Spleen (tissue), 11 donors: Measurements from ENCODE around the gene WRAP73. TPM values are rescaled to one million over a fixed set of nuclear protein-coding genes. Genes with fewer than 3 reads are reported as not detected.

ENCODE experiments used
- DNase-seq: peaks from one replicate; pipeline ENCODE4 v3.0.0-alpha.2; 2020
- H3K27ac ChIP-seq, 8 donors: fragments of 200-600 bp; sonication (generic) in 7 of 8; 1 replicate in 4 of 8; 2 replicates in 4 of 8; pipeline versions ENCODE4 v1.5.0 to v1.8.0; 2016 to 2021; ENCODE audit warnings: inconsistent platforms in 4 of 8, mild to moderate bottlenecking in 4 of 8, moderate library complexity in 1 of 8
- H3K27me3 ChIP-seq, 7 donors: fragments of 200-600 bp; sonication (generic) in 6 of 7; replicated peaks in 1 of 7; 1 replicate in 4 of 7; 2 replicates in 3 of 7; pipeline versions ENCODE4 v1.5.0 to v1.8.0; 2016 to 2021; ENCODE audit warnings: inconsistent platforms in 3 of 7, mild to moderate bottlenecking in 1 of 7
- H3K36me3 ChIP-seq, 6 donors: fragments of 200-600 bp; sonication (generic) in 5 of 6; 1 replicate in 4 of 6; 2 replicates in 2 of 6; pipeline versions ENCODE4 v1.5.0 to v1.8.0; 2016 to 2021; ENCODE audit warnings: inconsistent platforms in 2 of 6
- H3K4me1 ChIP-seq, 6 donors: fragments of 200-600 bp; sonication (generic) in 5 of 6; 1 replicate in 3 of 6; 2 replicates in 3 of 6; pipeline versions ENCODE4 v1.5.0 to v1.8.0; 2016 to 2021; ENCODE audit warnings: inconsistent platforms in 3 of 6
- H3K4me3 ChIP-seq, 8 donors: fragments of 200-600 bp; sonication (generic) in 7 of 8; 1 replicate in 4 of 8; 2 replicates in 4 of 8; pipeline versions ENCODE4 v1.5.0 to v1.8.0; 2016 to 2021; ENCODE audit warnings: inconsistent platforms in 4 of 8, mild to moderate bottlenecking in 4 of 8, moderate library complexity in 2 of 8
- H3K9me3 ChIP-seq, 8 donors: fragments of 200-600 bp; sonication (generic) in 7 of 8; 1 replicate in 4 of 8; 2 replicates in 4 of 8; pipeline versions ENCODE4 v1.5.0 to v1.8.0; 2016 to 2021; ENCODE audit warnings: inconsistent platforms in 4 of 8
- CTCF ChIP-seq, 11 experiments: fragments of 200-600 bp in 7 of 11; fragments of 450-650 bp in 4 of 11; sonication (generic) in 4 of 11; IDR thresholded peaks in 8 of 11; conservative IDR thresholded peaks in 3 of 11; 1 replicate in 7 of 11; 2 replicates in 4 of 11; pipeline versions ENCODE4 v1.4.0 to v1.8.0; 2016 to 2021; ENCODE audit warnings: antibody characterized with exemption in 11 of 11, inconsistent platforms in 4 of 11, mild to moderate bottlenecking in 1 of 11
- POLR2A ChIP-seq, 3 donors: fragments of 450-650 bp; IDR thresholded peaks; one replicate each; pipeline ENCODE4 v1.5.1; 2017; ENCODE audit warnings: antibody characterized with exemption in 3 of 3, mild to moderate bottlenecking in 1 of 3
- POLR2AphosphoS5 ChIP-seq, 3 donors: sonication (generic); formaldehyde crosslinking; IDR thresholded peaks; one replicate each; pipeline ENCODE4 v1.5.1; 2017; ENCODE audit warnings: antibody characterized with exemption in 3 of 3
- WGBS, 5 donors: extraction: QIAGEN DNeasy Blood & Tissue Kit in 3 of 5; methylation state at CpG; one replicate each; pipeline versions ENCODE4 v1.1.5 to v1.1.7; 2013 to 2018; 5-methylcytosine and 5-hydroxymethylcytosine counted together
- intact Hi-C: fragments of 100-400 bp; cut with DNase I; formaldehyde crosslinking; loops from one replicate; pipeline ENCODE4 v1.15.0; 2023; ENCODE audit warnings: low total_unique reads
- polyA plus RNA-seq, 3 donors: library from polyadenylated mRNA; stranded (reverse); fragments of 200-250 nt; gene quantifications; one replicate each; pipeline ENCODE4 v1.2.1, GENCODE V29; 2013
- total RNA-seq, 7 donors: library from RNA; depleted of rRNA in 3 of 7; stranded (reverse); fragments of >200 nt in 3 of 7; fragmentation: NEBNext Ultra II Directional in 4 of 7; extraction: Animal tissue kit (Norgen Biotek cat#: 25700) in 4 of 7; gene quantifications; one replicate each; pipeline versions ENCODE4 v1.1.0 to v1.2.1, GENCODE V29; 2016 to 2021
- donor health status: healthy with polysubstance abuse.
- donor health status: DM: no; HTN: no; CAD: no; lungs with moderate emphysema.
- donor health status: DM: no; HTN: no; CAD: no.
- donor health status: Bipolar disorder and iron deficiency.
- donor health status: healthy.
- donor health status: DM: no; HTN: no; CAD: no.
- donor health status: DM: yes; HTN: yes; CAD: no.

WRAP73 gene
- total and polyA plus RNA-seq, 10 donors: 20.1 to 28.3 (median 25.3) TPM

GRCh38 chr1:3676581-3677470 is 26.9 kb upstream of the WRAP73 start:
- no peak for TF ChIP-seq CTCF (IDR thresholded peaks at IDR 0.05 in 8 of 11, conservative IDR thresholded peaks at IDR 0.05 in 3 of 11)
- peak in 2 of 3 donors; percentile 7 to 46 for TF ChIP-seq POLR2AphosphoS5 (IDR thresholded peaks at IDR 0.05)
- Histone ChIP-seq H3K27ac (peak overlapping the region in 7 of 8 donors; percentile 11 to 89 (median 81)), H3K27me3 (peaks cover 0 to 35% (median 0%) of the 10 kb centered on the region in 7 donors), H3K9me3 (no peaks in the 10 kb centered on the region), H3K4me1 (peaks cover 7 to 82% (median 39%) of the 10 kb centered on the region in 6 donors), H3K4me3 (peak overlapping the region in 1 of 8 donors; percentile 47), H3K36me3 (no peaks in the 10 kb centered on the region)
- DNase-seq: peak; percentile 76
- intact Hi-C loops: no loop called here
- 47 to 55% (median 50%) methylated on average over 5 to 22 of the region's 22 CpGs for WGBS, 5 donors

- no peaks in the 10 kb centered on the region for H3K9me3 ChIP-seq
- TF ChIP-seq POLR2A (IDR thresholded peaks at IDR 0.05): no peak
- no peak for TF ChIP-seq POLR2AphosphoS5 (IDR thresholded peaks at IDR 0.05)
- no peak for TF ChIP-seq CTCF (IDR thresholded peaks at IDR 0.05 in 8 of 11, conservative IDR thresholded peaks at IDR 0.05 in 3 of 11)
- 82 to 94% (median 85%) methylated on average over 8 to 11 of the region's 11 CpGs for WGBS, 5 donors
- peak; percentile 81 for DNase-seq
- intact Hi-C loops: no loop called here
- no peaks in the 10 kb centered on the region for H3K36me3 ChIP-seq
- peaks cover 0 to 36% (median 0%) of the 10 kb centered on the region in 7 donors for H3K27me3 ChIP-seq
- H3K27ac ChIP-seq: peak overlapping the region in 1 of 8 donors; percentile 89
- H3K4me3 ChIP-seq: no peak overlapping the region
- peaks cover 7 to 84% (median 39%) of the 10 kb centered on the region in 6 donors for H3K4me1 ChIP-seq
These were observed 25.5 kb upstream of the WRAP73 start for GRCh38 chr1:3675436-3675835.

GRCh38 chr1:3674100-3675094 is 24.5 kb upstream of the WRAP73 start:
- DNase-seq: peak; percentile 76
- peaks cover 7 to 79% (median 41%) of the 10 kb centered on the region in 6 donors for H3K4me1 ChIP-seq
- peak overlapping the region in 2 of 8 donors; percentile 45 to 62 for H3K27ac ChIP-seq
- WGBS, 5 donors: 68 to 86% (median 77%) methylated on average over 16 to 30 of the region's 30 CpGs
- TF ChIP-seq POLR2A (IDR thresholded peaks at IDR 0.05) (no peak), POLR2AphosphoS5 (IDR thresholded peaks at IDR 0.05) (no peak), CTCF (IDR thresholded peaks at IDR 0.05 in 8 of 11, conservative IDR thresholded peaks at IDR 0.05 in 3 of 11) (no peak)
- no peaks in the 10 kb centered on the region for H3K9me3 ChIP-seq
- H3K27me3 ChIP-seq: peaks cover 0 to 38% (median 0%) of the 10 kb centered on the region in 7 donors
- H3K36me3 ChIP-seq: no peaks in the 10 kb centered on the region
- no peak overlapping the region for H3K4me3 ChIP-seq
- intact Hi-C loops: no loop called here
